Astrocyte of the spinal cord (primary cell): ENCODE results near the gene SLC38A8.

Experiments
- DNase-seq: peaks from one replicate; pipeline ENCODE4 v3.0.0; 2011; ENCODE audit warnings: low read depth, low spot score
- H3K4me3 ChIP-seq: 2 replicates; pipeline ENCODE4 v1.5.1; 2011; ENCODE audit warnings: low read depth, mild to moderate bottlenecking, low read length, moderate library complexity
- in situ Hi-C: cut with HindIII; loops from 2 replicates; pipeline ENCODE4 v1.10.0; 2017; ENCODE audit warnings: low sequenced_read_pairs
- TF ChIP-seq, protein P1 (sequence below): IDR thresholded peaks from 2 replicates; pipeline ENCODE4 v1.5.1; 2012; ENCODE audit warnings: low read depth, mild to moderate bottlenecking, low read length, inconsistent platforms

Gene SLC38A8

DNA sequence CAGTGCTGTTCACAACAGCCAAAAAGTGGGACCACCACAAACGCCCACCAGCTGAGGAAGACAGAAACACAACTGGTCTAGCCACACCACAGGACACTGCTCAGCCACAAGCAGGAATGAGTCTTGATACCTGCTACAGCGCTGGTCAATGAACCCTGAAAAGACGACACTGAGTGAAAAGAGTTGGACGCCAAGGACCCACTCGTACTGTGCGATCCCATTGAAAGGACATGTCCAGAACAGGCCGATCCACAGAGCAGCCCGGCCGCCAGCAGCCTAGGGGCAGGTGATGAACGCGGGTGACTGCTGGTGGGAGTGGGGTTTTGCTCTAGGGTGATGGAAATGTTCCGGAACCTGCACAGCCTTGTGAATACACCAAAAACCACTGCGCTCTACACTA lies 10.6 kb upstream of the SLC38A8 start:
- TF ChIP-seq, protein P1, sequence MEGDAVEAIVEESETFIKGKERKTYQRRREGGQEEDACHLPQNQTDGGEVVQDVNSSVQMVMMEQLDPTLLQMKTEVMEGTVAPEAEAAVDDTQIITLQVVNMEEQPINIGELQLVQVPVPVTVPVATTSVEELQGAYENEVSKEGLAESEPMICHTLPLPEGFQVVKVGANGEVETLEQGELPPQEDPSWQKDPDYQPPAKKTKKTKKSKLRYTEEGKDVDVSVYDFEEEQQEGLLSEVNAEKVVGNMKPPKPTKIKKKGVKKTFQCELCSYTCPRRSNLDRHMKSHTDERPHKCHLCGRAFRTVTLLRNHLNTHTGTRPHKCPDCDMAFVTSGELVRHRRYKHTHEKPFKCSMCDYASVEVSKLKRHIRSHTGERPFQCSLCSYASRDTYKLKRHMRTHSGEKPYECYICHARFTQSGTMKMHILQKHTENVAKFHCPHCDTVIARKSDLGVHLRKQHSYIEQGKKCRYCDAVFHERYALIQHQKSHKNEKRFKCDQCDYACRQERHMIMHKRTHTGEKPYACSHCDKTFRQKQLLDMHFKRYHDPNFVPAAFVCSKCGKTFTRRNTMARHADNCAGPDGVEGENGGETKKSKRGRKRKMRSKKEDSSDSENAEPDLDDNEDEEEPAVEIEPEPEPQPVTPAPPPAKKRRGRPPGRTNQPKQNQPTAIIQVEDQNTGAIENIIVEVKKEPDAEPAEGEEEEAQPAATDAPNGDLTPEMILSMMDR, result no peak
- DNase-seq, result no peak
- in situ Hi-C loops, result no loop called here

GRCh38 chr16:84052071-84052622 lies 9.6 kb upstream of the SLC38A8 start:
- DNase-seq, result no peak
- TF ChIP-seq, protein P1, result no peak
- no peak overlapping the region for H3K4me3 ChIP-seq
- in situ Hi-C loops, result no loop called here

More for the DNA sequence above, 10.6 kb upstream of the SLC38A8 start:
- no peak overlapping the region for H3K4me3 ChIP-seq

- TF ChIP-seq, protein P1, result no peak
- DNase-seq, result no peak
- in situ Hi-C loops, result no loop called here
- H3K4me3 ChIP-seq, result no peak overlapping the region
Observed at GRCh38 chr16:84050316-84050715, 7.7 kb upstream of the SLC38A8 start.

GRCh38 chr16:84049403-84050060 lies 6.9 kb upstream of the SLC38A8 start:
- DNase-seq, result no peak
- TF ChIP-seq, protein P1, result no peak
- in situ Hi-C loops, result no loop called here
- H3K4me3 ChIP-seq, result no peak overlapping the region

- no peak for DNase-seq
- in situ Hi-C loops, result no loop called here
- TF ChIP-seq, protein P1, result no peak
- no peak overlapping the region for H3K4me3 ChIP-seq
Observed at GRCh38 chr16:84048871-84049270, 6.3 kb upstream of the SLC38A8 start.

DNA sequence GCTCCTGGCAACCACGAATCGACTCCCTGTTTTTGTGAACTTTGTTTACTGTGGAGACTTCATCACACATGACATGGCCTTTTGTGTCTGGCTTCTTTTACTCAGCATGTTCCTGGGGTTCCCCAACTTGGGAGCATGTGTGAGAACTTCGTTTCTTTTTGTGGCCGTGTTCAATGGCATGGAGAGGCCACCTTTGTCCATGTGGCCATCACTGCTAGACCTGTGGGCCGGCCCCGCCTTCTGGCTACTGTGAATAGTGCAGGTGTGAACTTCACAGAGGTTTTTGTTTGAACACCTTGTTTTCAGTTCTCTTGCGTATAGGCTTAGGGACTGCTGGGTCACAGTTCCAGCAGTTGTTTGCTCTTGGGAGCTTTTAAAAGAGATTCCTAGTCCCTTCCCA lies 5.7 kb upstream of the SLC38A8 start:
- DNase-seq, result no peak
- in situ Hi-C loops, result no loop called here
- H3K4me3 ChIP-seq, result no peak overlapping the region
- TF ChIP-seq, protein P1, result peak; percentile 4

DNA sequence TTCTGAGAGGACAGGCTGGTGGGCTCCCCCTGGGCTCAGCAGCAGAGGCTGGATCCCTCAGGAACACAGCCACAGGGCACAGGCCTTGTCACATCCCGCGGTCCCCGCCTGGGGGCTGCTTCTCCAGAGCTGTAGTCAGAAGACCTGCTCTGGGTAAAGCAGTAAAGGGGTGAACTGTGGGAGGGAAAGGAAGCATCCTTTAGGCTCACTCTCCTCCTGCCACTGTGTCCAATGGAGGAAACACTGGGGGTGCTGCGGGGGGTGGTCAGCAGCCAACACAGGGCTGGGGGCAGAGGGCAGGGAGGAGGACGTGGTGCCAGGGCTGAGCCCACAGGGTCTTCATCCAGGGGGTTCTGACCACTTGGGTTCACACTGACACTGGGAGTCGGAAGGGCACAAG lies 5.0 kb upstream of the SLC38A8 start:
- H3K4me3 ChIP-seq, result no peak overlapping the region
- in situ Hi-C loops, result no loop called here
- no peak for DNase-seq
- TF ChIP-seq, protein P1, result no peak
